A673 (cell line): ENCODE data around the gene ASTL.

Experiments used
- CTCF ChIP-seq: fragments of 300-800, 200-600 bp; sonication (generic); conservative IDR thresholded peaks from 2 replicates; pipeline ENCODE4 v1.5.1; 2017; ENCODE audit warnings: low read depth, mild to moderate bottlenecking, antibody characterized with exemption, low read length, moderate library complexity, mixed read lengths
- EZH2 ChIP-seq: fragments of 200-600 bp; sonication (generic); IDR thresholded peaks from 2 replicates; pipeline ENCODE4 v1.6.1; 2017; ENCODE audit warnings: borderline replicate concordance, low read depth, mild to moderate bottlenecking, mixed read lengths, antibody characterized with exemption, low read length; ENCODE audit not compliant: poor library complexity, severe bottlenecking

DNA sequence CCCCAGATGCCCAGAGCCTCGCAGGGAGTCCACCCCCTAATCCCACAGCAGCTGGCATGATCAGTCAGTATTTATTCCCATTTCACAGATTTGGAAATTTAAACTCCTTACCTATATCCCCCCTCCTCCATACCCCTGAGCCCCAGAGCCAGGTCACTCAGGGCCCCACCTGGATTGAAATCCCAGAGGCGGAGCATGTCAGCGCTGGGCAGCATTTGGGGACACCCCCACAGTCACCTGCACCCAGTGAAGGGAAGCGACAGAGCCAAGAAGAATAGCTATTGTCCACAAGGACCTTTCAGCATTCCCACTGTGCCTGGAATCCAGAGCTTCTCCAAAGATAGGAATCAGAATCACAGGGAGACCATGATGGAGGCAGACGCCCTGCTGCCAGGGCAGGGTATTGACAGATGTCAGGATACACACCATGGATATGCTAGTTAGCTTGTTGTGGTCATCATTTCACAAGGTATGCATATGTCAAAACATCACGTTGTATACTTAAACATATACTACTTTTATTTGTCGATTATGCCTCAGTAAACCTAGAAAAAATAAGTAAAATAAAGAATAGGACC lies 968 bp upstream of the ASTL start:
- TF ChIP-seq CTCF (no peak), EZH2 (no peak)
